SK-N-SH treated with all-trans-retinoic acid at 6 μM for 48 hours (cell line): ENCODE data around the gene MYO18A.

Experiments
- ATAC-seq: fragments of 200-7000 bp; cut with Tn5 transposase; 3 replicates; pipeline ENCODE4 v1.9.1; 2020; ENCODE audit warnings: mild to moderate bottlenecking, moderate library complexity
- ARNTL ChIP-seq: fragments of 450-650 bp; formaldehyde crosslinking; IDR thresholded peaks from 2 replicates; pipeline ENCODE4 v1.5.0; 2020; ENCODE audit warnings: low read depth, mild to moderate bottlenecking, moderate library complexity, borderline replicate concordance
- BACH2 ChIP-seq: fragments of 250-450 bp; sonication (Bioruptor Pico); IDR thresholded peaks from 2 replicates; pipeline ENCODE4 v1.9.0; 2021; ENCODE audit warnings: mild to moderate bottlenecking, borderline replicate concordance
- CSDC2 ChIP-seq: fragments of 250-450 bp; sonication (Bioruptor Pico); IDR thresholded peaks from 2 replicates; pipeline ENCODE4 v1.5.0; 2020; ENCODE audit warnings: mild to moderate bottlenecking, moderate library complexity
- ESRRG ChIP-seq: fragments of 250-450 bp; sonication (Bioruptor Pico); IDR thresholded peaks from 2 replicates; pipeline ENCODE4 v1.6.1; 2021; ENCODE audit warnings: mild to moderate bottlenecking
- GLIS3 ChIP-seq: fragments of 250-450 bp; sonication (Bioruptor Pico); IDR thresholded peaks from 2 replicates; pipeline ENCODE4 v1.5.0; 2020; ENCODE audit warnings: mild to moderate bottlenecking, moderate library complexity
- ISL1 ChIP-seq: fragments of 250-450 bp; sonication (Bioruptor Pico); IDR thresholded peaks from 2 replicates; pipeline ENCODE4 v2.1.2; 2022; ENCODE audit warnings: mild to moderate bottlenecking, moderate library complexity
- OSR1 ChIP-seq: fragments of 250-450 bp; sonication (Bioruptor Pico); IDR thresholded peaks from 2 replicates; pipeline ENCODE4 v1.8.0; 2022; ENCODE audit warnings: moderate library complexity, mild to moderate bottlenecking, inconsistent platforms
- PPARA ChIP-seq: fragments of 250-450 bp; sonication (Bioruptor Pico); IDR thresholded peaks from 2 replicates; pipeline ENCODE4 v1.5.0; 2020; ENCODE audit warnings: mild to moderate bottlenecking, borderline replicate concordance
- RARB ChIP-seq: fragments of 250-450 bp; sonication (Bioruptor Pico); IDR thresholded peaks from 2 replicates; pipeline ENCODE4 v1.8.0; 2021; ENCODE audit warnings: mild to moderate bottlenecking, moderate library complexity
- SNAI2 ChIP-seq: fragments of 250-450 bp; sonication (Bioruptor Pico); IDR thresholded peaks from 2 replicates; pipeline ENCODE4 v1.5.0; 2020; ENCODE audit warnings: mild to moderate bottlenecking, moderate library complexity
- TCF4 ChIP-seq: fragments of 250-450 bp; sonication (Bioruptor Pico); IDR thresholded peaks from 2 replicates; pipeline ENCODE4 v1.8.0; 2021; ENCODE audit warnings: mild to moderate bottlenecking, moderate library complexity, borderline replicate concordance
- TOX ChIP-seq: fragments of 250-450 bp; sonication (Bioruptor Pico); IDR thresholded peaks from 2 replicates; pipeline ENCODE4 v1.8.0; 2021; ENCODE audit warnings: mild to moderate bottlenecking, moderate library complexity, borderline replicate concordance
- ZC3H10 ChIP-seq: fragments of 250-450 bp; sonication (Bioruptor Pico); IDR thresholded peaks from 2 replicates; pipeline ENCODE4 v1.5.1; 2021; ENCODE audit warnings: mild to moderate bottlenecking, moderate library complexity
- ZFP3 ChIP-seq: fragments of 250-450 bp; sonication (Bioruptor Pico); IDR thresholded peaks from 2 replicates; pipeline ENCODE4 v1.5.0; 2020; ENCODE audit warnings: mild to moderate bottlenecking, moderate library complexity
- ZNF565 ChIP-seq: fragments of 450-650 bp; formaldehyde crosslinking; conservative IDR thresholded peaks from 2 replicates; pipeline ENCODE4 v1.5.0; 2020; ENCODE audit warnings: low read depth, mild to moderate bottlenecking, moderate library complexity
- ZNF70 ChIP-seq: fragments of 450-650 bp; formaldehyde crosslinking; IDR thresholded peaks from 2 replicates; pipeline ENCODE4 v1.5.0; 2020; ENCODE audit warnings: mild to moderate bottlenecking, moderate library complexity
- TF ChIP-seq, protein P1 (sequence below): fragments of 250-450 bp; sonication (Bioruptor Pico); IDR thresholded peaks from 2 replicates; pipeline ENCODE4 v1.5.0; 2020; ENCODE audit warnings: mild to moderate bottlenecking, moderate library complexity
- TF ChIP-seq, protein P2 (sequence below): fragments of 250-450 bp; sonication (Bioruptor Pico); IDR thresholded peaks from 2 replicates; pipeline ENCODE4 v1.5.1; 2020; ENCODE audit warnings: low read depth, mild to moderate bottlenecking, moderate library complexity
- TF ChIP-seq, protein P3 (sequence below): fragments of 250-450 bp; sonication (Bioruptor Pico); IDR thresholded peaks from 2 replicates; pipeline ENCODE4 v1.5.1; 2021; ENCODE audit warnings: mild to moderate bottlenecking, moderate library complexity
- TF ChIP-seq, protein P4 (sequence below): fragments of 250-450 bp; sonication (Bioruptor Pico); IDR thresholded peaks from 2 replicates; pipeline ENCODE4 v1.8.0; 2020; ENCODE audit warnings: mild to moderate bottlenecking, moderate library complexity, borderline replicate concordance

MYO18A gene

DNA sequence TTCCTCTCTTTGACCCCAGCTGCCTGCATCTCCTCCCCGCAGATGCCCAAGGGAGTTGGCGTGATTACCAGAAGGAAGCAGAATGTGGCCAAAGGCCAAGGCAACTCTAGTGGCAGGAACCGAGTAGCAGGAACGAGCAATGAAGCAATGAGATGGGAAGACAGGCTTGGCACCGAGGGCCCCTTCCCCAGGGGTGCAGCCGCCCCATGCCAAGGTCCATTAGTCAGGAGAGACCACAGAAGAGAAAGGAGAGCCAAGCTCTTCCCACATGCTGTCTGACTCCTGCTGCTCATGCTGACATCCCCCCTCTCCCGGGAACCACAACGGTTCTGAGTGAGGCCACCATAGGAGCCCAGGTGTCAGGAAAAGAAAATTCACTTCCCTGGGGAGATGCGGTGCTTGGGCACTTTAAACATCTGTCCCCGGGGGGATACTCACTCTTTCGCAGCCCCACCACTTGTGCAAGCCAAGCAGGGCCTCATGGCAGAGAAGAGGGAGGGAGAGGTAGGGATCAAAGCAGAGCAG, 67.4 kb downstream of the MYO18A start:
- TF ChIP-seq CSDC2 (CRISPR knock-in tag) (no peak), ARNTL (no peak), SNAI2 (no peak), GLIS3 (CRISPR knock-in tag) (no peak), ZFP3 (CRISPR knock-in tag) (no peak), ZC3H10 (no peak)
- TF ChIP-seq, protein P1, sequence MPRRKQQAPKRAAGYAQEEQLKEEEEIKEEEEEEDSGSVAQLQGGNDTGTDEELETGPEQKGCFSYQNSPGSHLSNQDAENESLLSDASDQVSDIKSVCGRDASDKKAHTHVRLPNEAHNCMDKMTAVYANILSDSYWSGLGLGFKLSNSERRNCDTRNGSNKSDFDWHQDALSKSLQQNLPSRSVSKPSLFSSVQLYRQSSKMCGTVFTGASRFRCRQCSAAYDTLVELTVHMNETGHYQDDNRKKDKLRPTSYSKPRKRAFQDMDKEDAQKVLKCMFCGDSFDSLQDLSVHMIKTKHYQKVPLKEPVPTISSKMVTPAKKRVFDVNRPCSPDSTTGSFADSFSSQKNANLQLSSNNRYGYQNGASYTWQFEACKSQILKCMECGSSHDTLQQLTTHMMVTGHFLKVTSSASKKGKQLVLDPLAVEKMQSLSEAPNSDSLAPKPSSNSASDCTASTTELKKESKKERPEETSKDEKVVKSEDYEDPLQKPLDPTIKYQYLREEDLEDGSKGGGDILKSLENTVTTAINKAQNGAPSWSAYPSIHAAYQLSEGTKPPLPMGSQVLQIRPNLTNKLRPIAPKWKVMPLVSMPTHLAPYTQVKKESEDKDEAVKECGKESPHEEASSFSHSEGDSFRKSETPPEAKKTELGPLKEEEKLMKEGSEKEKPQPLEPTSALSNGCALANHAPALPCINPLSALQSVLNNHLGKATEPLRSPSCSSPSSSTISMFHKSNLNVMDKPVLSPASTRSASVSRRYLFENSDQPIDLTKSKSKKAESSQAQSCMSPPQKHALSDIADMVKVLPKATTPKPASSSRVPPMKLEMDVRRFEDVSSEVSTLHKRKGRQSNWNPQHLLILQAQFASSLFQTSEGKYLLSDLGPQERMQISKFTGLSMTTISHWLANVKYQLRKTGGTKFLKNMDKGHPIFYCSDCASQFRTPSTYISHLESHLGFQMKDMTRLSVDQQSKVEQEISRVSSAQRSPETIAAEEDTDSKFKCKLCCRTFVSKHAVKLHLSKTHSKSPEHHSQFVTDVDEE (CRISPR knock-in tag): no peak
- TF ChIP-seq, protein P2, sequence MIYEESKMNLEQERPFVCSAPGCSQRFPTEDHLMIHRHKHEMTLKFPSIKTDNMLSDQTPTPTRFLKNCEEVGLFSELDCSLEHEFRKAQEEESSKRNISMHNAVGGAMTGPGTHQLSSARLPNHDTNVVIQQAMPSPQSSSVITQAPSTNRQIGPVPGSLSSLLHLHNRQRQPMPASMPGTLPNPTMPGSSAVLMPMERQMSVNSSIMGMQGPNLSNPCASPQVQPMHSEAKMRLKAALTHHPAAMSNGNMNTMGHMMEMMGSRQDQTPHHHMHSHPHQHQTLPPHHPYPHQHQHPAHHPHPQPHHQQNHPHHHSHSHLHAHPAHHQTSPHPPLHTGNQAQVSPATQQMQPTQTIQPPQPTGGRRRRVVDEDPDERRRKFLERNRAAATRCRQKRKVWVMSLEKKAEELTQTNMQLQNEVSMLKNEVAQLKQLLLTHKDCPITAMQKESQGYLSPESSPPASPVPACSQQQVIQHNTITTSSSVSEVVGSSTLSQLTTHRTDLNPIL: no peak
- TF ChIP-seq, protein P3, sequence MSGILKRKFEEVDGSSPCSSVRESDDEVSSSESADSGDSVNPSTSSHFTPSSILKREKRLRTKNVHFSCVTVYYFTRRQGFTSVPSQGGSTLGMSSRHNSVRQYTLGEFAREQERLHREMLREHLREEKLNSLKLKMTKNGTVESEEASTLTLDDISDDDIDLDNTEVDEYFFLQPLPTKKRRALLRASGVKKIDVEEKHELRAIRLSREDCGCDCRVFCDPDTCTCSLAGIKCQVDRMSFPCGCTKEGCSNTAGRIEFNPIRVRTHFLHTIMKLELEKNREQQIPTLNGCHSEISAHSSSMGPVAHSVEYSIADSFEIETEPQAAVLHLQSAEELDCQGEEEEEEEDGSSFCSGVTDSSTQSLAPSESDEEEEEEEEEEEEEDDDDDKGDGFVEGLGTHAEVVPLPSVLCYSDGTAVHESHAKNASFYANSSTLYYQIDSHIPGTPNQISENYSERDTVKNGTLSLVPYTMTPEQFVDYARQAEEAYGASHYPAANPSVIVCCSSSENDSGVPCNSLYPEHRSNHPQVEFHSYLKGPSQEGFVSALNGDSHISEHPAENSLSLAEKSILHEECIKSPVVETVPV: no peak
- no peak for ATAC-seq

DNA sequence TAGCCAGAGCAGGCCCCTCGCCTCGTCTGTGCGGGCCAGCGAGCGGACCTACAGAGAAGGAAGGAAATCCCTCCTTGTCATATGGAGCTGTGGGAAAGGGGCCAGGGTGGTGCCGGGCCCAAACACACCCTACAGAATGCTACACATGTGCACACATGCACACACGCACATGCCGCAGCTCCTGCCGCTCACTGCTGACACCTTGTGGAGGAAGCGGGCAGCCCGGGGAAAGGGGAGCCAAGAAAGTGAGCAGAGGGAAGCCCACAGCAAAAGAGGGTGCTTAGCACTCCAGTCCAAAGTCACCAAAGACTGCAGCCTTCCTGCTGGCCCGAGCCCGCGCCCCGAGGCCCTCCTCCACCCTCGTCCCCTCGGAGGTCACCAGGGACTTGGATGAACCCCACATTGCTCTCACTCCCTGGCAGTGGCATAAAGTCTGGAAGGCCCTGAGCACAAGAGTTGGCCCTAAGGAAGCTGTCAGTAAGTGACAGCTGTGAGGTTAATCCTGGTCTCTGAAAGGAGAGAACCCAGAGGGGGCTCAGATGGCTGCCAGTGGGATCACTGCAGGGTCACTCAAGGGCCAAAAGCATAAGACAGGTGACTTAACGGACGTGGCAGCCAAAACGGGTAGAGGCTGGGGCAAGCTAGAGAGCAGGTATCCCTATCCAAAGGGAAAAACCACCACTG, 68.2 kb downstream of the MYO18A start:
- TF ChIP-seq BACH2 (no peak), GLIS3 (CRISPR knock-in tag) (no peak), TOX (CRISPR knock-in tag) (no peak)
- TF ChIP-seq, protein P1 (CRISPR knock-in tag): peak; percentile 34; the same call in 1 of the 2 replicates
- ATAC-seq: peak; percentile 84

DNA sequence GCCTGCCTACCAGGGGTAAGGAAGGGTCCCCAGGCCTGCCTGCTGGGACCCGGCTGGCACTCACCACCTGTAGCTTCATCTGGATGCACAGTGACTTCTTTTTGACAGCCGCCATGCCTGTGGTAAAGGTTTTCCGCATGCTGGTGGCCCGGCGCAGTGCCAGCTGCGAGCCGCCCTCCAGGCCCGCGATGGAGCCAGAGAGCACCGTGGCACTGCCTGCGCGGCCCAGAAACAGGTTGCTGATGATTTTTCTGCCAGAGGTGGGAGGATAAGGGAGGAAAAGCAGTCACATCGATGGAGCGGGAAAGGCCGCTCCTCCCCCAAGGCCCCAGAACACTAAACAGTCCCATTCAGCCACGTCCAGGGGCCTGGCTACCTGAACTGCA, 69.8 kb downstream of the MYO18A start:
- TF ChIP-seq OSR1 (CRISPR knock-in tag) (no peak), ZNF565 (CRISPR knock-in tag) (no peak), CSDC2 (CRISPR knock-in tag) (no peak)
- no peak for ATAC-seq

DNA sequence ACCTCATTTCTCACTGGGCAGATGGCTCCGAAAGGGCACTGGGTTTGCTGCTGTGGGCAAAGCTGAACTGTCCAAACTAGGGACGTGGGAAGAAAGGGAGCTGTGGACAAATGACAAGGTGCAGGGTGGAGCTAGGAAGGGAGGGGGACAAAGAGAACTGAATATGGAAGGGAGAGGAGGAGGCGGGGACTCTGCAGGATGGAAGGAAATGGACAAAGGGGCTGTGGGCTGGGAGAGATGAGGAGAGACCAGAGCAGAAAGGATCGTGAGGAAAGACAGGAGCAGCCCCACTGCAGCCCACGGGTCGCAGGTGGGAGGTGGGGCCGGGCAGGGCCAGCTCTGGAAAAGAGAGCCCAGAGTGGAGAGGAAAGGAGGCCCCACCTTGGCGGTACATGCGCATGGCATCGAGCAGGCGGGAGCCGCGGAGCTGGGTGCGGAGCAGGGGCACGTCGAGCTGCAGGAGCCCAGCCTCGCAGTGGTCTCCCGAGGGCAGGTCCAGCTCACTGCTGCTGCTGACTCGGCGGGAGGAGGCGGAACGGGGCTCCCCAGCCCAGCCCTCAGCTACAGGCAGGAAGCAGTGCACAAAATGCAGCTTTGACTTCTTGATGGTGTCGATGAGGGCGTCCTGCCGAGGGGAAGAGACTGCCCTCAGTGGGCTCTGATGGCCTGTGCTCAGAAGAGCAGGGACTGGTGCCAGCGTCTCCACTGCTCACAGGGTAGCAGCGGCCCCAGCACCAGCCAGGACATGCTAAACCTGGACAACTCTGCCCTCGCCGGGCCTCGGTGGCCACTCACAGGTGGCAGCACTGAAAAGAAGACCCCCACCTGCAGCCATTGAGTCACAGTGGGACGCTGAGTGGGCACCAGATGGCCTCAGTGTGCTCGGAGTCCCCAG, 70.5 kb downstream of the MYO18A start:
- no peak for ATAC-seq
- TF ChIP-seq ESRRG (CRISPR knock-in tag) (no peak), ZNF70 (CRISPR knock-in tag) (no peak), CSDC2 (CRISPR knock-in tag) (no peak), PPARA (no peak), SNAI2 (no peak), TOX (CRISPR knock-in tag) (no peak), TCF4 (no peak), RARB (CRISPR knock-in tag) (no peak), ISL1 (CRISPR knock-in tag) (no peak), ZC3H10 (no peak), GLIS3 (CRISPR knock-in tag) (no peak)
- TF ChIP-seq, protein P1 (CRISPR knock-in tag): no peak
- TF ChIP-seq, protein P4, sequence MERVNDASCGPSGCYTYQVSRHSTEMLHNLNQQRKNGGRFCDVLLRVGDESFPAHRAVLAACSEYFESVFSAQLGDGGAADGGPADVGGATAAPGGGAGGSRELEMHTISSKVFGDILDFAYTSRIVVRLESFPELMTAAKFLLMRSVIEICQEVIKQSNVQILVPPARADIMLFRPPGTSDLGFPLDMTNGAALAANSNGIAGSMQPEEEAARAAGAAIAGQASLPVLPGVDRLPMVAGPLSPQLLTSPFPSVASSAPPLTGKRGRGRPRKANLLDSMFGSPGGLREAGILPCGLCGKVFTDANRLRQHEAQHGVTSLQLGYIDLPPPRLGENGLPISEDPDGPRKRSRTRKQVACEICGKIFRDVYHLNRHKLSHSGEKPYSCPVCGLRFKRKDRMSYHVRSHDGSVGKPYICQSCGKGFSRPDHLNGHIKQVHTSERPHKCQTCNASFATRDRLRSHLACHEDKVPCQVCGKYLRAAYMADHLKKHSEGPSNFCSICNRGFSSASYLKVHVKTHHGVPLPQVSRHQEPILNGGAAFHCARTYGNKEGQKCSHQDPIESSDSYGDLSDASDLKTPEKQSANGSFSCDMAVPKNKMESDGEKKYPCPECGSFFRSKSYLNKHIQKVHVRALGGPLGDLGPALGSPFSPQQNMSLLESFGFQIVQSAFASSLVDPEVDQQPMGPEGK (CRISPR knock-in tag): no peak
- TF ChIP-seq, all 23 proteins: peak for 0
